Measurements from ENCODE around the gene CLCN7. TPM values are rescaled to one million over a fixed set of nuclear protein-coding genes. Genes with fewer than 3 reads are reported as not detected.
A peak's percentile ranks its signal among the peaks of the same experiment; 100 is the strongest.

The CLCN7 gene
- total and polyA plus RNA-seq, 9 of the 15 experiments (the other 6 are each of a cell fraction or from before 2014, with no cell fraction given): 0.06 to 126 (median 18.7) TPM

DNA sequence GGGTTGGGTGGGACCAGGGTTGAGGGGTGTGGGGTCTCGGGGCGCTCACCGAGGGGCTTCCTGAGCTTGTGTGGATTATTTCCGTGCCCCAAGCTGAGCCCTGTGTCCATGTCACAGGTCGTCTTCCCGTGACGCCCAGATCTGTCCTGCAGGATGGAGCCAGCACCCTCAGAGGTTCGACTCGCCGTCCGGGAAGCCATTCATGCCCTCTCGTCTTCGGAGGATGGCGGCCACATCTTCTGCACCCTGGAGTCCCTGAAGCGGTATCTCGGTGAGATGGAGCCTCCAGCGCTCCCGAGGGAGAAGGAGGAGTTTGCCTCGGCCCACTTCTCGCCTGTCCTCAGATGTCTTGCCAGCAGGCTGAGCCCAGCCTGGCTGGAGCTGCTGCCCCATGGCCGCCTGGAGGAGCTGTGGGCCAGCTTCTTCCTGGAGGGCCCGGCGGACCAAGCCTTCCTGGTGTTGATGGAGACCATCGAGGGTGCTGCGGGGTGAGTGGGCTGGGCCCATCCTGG lies 19.4 kb upstream of the CLCN7 start:
- peak overlapping the region; percentile 87 for H3K4me2 ChIP-seq (ENCODE audit: insufficient read depth, low read length)
- ChIA-PET POLR2A (interaction anchor here (0.6 to 2.6 kb wide), 6 partner anchors 8 to 801 kb away, joined by 3 to 13 read pairs (median 3); partner anchors contain the start of genes CRAMP1 and IFT140), CTCF (ENCODE audit: low intra/inter-chr PET ratio) (interaction anchor here (0.6 kb wide), 1 partner anchor 119 kb away, joined by 3 read pairs; no protein-coding TSS in a partner anchor)
- H3K27me3 ChIP-seq (ENCODE audit: control insufficient read depth in 2 of 2, insufficient read depth in 2 of 2, low read length in 2 of 2): no peaks in the 10 kb centered on the region
- FAIRE-seq (peak; percentile 23), ATAC-seq (peak; percentile 64), DNase-seq (ENCODE audit: extremely low read depth in 1 of 4, low spot score in 3 of 4) (peak in 3 of 4 experiments; percentile 46 to 63 (median 62))
- H3K4me1 ChIP-seq (replicated peaks in 1 of 2; ENCODE audit: control insufficient read depth in 2 of 2, insufficient read depth in 2 of 2, low read length in 2 of 2): peaks cover 16 to 54% of the 10 kb centered on the region in 2 experiments; a peak in 3 of 5 replicates
- H3K9me3 ChIP-seq (replicated peaks; ENCODE audit: control insufficient read depth, insufficient read depth, low read depth, low read length): no peaks in the 10 kb centered on the region
- peaks cover 50% of the 10 kb centered on the region; the same call in 2 of the 3 replicates for H3K36me3 ChIP-seq (ENCODE audit: control insufficient read depth, insufficient read depth, low read length)
- H3K79me2 ChIP-seq (ENCODE audit: control insufficient read depth, insufficient read depth, low read length): peaks cover 32% of the 10 kb centered on the region
- intact Hi-C loops (cut with micrococcal nuclease) (no loop called here), in situ Hi-C loops (cut with MboI) (no loop called here)
- peak overlapping the region; percentile 78 to 99 for H3K9ac ChIP-seq (ENCODE audit: insufficient read depth in 1 of 2, low read depth in 2 of 2, low read length in 2 of 2)
- 16% methylated on average over 24 of the region's 25 CpGs for WGBS (ENCODE audit: insufficient coverage, low coverage, missing lambda C conversion rate)
- no peak overlapping the region for H2AFZ ChIP-seq (ENCODE audit: low read depth, low read length)
- H4K20me1 ChIP-seq (replicated peaks; ENCODE audit: control insufficient read depth, insufficient read depth, low read length): peaks cover 7% of the 10 kb centered on the region; the same call in 1 of the 2 replicates
- peak overlapping the region; percentile 94; the same call in 2 of the 3 replicates for H3K27ac ChIP-seq (ENCODE audit: extremely low read depth, low read depth, low read length)
- H3K4me3 ChIP-seq: peak overlapping the region; percentile 92
- H3K9me1 ChIP-seq (ENCODE audit: control insufficient read depth, insufficient read depth, low read length): no peaks in the 10 kb centered on the region
- no TSS peak for BruUV-seq (replicated peaks)
- TF ChIP-seq ZNF316 (IDR thresholded peaks at IDR 0.05) (0 out of 2 replicates have a peak, but pooled peaks have one; percentile 27), ZNF134 (CRISPR knock-in tag; conservative IDR thresholded peaks at IDR 0.05) (no peak), FOXP1 (CRISPR knock-in tag; IDR thresholded peaks at IDR 0.05) (0 out of 2 replicates have a peak, but pooled peaks have one; percentile 60), TAF1 (IDR thresholded peaks at IDR 0.05; ENCODE audit: control insufficient read depth, extremely low read depth, insufficient read depth, low read length, severe bottlenecking) (peak; percentile 19), SMAD4 (CRISPR knock-in tag; conservative IDR thresholded peaks at IDR 0.05) (0 out of 2 replicates have a peak, but pooled peaks have one; percentile 19), RFX5 (IDR thresholded peaks at IDR 0.05; ENCODE audit: low read depth, low read length) (no peak), PTRF (tag; IDR thresholded peaks at IDR 0.05) (no peak), ZNF699 (CRISPR knock-in tag; IDR thresholded peaks at IDR 0.05; ENCODE audit: insufficient replicate concordance) (no peak), ZC3H4 (CRISPR knock-in tag; IDR thresholded peaks at IDR 0.05; ENCODE audit: borderline replicate concordance) (no peak)
- TF ChIP-seq, protein P1, sequence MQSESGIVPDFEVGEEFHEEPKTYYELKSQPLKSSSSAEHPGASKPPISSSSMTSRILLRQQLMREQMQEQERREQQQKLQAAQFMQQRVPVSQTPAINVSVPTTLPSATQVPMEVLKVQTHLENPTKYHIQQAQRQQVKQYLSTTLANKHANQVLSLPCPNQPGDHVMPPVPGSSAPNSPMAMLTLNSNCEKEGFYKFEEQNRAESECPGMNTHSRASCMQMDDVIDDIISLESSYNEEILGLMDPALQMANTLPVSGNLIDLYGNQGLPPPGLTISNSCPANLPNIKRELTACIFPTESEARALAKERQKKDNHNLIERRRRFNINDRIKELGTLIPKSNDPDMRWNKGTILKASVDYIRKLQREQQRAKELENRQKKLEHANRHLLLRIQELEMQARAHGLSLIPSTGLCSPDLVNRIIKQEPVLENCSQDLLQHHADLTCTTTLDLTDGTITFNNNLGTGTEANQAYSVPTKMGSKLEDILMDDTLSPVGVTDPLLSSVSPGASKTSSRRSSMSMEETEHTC (IDR thresholded peaks at IDR 0.05): no peak
- TF ChIP-seq, protein P2, sequence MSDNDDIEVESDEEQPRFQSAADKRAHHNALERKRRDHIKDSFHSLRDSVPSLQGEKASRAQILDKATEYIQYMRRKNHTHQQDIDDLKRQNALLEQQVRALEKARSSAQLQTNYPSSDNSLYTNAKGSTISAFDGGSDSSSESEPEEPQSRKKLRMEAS (CRISPR knock-in tag; IDR thresholded peaks at IDR 0.05): no peak
- TF ChIP-seq, protein P3, sequence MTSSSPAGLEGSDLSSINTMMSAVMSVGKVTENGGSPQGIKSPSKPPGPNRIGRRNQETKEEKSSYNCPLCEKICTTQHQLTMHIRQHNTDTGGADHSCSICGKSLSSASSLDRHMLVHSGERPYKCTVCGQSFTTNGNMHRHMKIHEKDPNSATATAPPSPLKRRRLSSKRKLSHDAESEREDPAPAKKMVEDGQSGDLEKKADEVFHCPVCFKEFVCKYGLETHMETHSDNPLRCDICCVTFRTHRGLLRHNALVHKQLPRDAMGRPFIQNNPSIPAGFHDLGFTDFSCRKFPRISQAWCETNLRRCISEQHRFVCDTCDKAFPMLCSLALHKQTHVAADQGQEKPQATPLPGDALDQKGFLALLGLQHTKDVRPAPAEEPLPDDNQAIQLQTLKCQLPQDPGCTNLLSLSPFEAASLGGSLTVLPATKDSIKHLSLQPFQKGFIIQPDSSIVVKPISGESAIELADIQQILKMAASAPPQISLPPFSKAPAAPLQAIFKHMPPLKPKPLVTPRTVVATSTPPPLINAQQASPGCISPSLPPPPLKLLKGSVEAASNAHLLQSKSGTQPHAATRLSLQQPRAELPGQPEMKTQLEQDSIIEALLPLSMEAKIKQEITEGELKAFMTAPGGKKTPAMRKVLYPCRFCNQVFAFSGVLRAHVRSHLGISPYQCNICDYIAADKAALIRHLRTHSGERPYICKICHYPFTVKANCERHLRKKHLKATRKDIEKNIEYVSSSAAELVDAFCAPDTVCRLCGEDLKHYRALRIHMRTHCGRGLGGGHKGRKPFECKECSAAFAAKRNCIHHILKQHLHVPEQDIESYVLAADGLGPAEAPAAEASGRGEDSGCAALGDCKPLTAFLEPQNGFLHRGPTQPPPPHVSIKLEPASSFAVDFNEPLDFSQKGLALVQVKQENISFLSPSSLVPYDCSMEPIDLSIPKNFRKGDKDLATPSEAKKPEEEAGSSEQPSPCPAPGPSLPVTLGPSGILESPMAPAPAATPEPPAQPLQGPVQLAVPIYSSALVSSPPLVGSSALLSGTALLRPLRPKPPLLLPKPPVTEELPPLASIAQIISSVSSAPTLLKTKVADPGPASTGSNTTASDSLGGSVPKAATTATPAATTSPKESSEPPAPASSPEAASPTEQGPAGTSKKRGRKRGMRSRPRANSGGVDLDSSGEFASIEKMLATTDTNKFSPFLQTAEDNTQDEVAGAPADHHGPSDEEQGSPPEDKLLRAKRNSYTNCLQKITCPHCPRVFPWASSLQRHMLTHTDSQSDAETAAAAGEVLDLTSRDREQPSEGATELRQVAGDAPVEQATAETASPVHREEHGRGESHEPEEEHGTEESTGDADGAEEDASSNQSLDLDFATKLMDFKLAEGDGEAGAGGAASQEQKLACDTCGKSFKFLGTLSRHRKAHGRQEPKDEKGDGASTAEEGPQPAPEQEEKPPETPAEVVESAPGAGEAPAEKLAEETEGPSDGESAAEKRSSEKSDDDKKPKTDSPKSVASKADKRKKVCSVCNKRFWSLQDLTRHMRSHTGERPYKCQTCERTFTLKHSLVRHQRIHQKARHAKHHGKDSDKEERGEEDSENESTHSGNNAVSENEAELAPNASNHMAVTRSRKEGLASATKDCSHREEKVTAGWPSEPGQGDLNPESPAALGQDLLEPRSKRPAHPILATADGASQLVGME (CRISPR knock-in tag; IDR thresholded peaks at IDR 0.05): 0 out of 2 replicates have a peak, but pooled peaks have one; percentile 32
- TF ChIP-seq, protein P4, sequence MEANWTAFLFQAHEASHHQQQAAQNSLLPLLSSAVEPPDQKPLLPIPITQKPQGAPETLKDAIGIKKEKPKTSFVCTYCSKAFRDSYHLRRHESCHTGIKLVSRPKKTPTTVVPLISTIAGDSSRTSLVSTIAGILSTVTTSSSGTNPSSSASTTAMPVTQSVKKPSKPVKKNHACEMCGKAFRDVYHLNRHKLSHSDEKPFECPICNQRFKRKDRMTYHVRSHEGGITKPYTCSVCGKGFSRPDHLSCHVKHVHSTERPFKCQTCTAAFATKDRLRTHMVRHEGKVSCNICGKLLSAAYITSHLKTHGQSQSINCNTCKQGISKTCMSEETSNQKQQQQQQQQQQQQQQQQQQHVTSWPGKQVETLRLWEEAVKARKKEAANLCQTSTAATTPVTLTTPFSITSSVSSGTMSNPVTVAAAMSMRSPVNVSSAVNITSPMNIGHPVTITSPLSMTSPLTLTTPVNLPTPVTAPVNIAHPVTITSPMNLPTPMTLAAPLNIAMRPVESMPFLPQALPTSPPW (CRISPR knock-in tag; IDR thresholded peaks at IDR 0.05): no peak

Measured in K562 (cell line).